GM23338 (cell line): ENCODE measurements around the gene CXorf66.

ENCODE experiments used
- CREB1 ChIP-seq: fragments of 250-450 bp; sonication (Bioruptor Pico); IDR thresholded peaks from 2 replicates; pipeline ENCODE4 v1.5.0; 2020; ENCODE audit warnings: low read depth, mild to moderate bottlenecking, moderate library complexity
- CTCF ChIP-seq, 2 experiments: fragments of 200-600 bp in 1 of 2; sonication (generic) in 1 of 2; conservative IDR thresholded peaks; 2 replicates each; pipeline versions ENCODE4 v1.5.1 to v1.6.1; 2016 to 2017; ENCODE audit warnings: antibody characterized with exemption in 2 of 2, low read depth in 2 of 2, mild to moderate bottlenecking in 2 of 2, moderate library complexity in 1 of 2
- EZH2 ChIP-seq: fragments of 200-600 bp; sonication (generic); IDR thresholded peaks from one replicate; pipeline ENCODE4 v1.8.0; 2017; ENCODE audit warnings: antibody characterized with exemption, mild to moderate bottlenecking, low read depth; ENCODE audit not compliant: unreplicated experiment
- EZH2phosphoT487 ChIP-seq: fragments of 200-600 bp; sonication (generic); IDR thresholded peaks from one replicate; pipeline ENCODE4 v1.8.1; 2018; ENCODE audit warnings: antibody characterized with exemption; ENCODE audit not compliant: unreplicated experiment
- JUNB ChIP-seq: IDR thresholded peaks from one replicate; pipeline ENCODE4 v1.6.1; 2016; ENCODE audit warnings: antibody characterized with exemption; ENCODE audit not compliant: unreplicated experiment
- POLR2AphosphoS5 ChIP-seq: IDR thresholded peaks from 2 replicates; pipeline ENCODE4 v1.6.1; 2016; ENCODE audit warnings: antibody characterized with exemption, low read depth
- STAT1 ChIP-seq: IDR thresholded peaks from one replicate; pipeline ENCODE4 v1.6.1; 2016; ENCODE audit warnings: antibody characterized with exemption; ENCODE audit not compliant: unreplicated experiment
- ZNF114 ChIP-seq: fragments of 250-450 bp; sonication (Bioruptor Pico); IDR thresholded peaks from 2 replicates; pipeline ENCODE4 v1.5.0; 2020; ENCODE audit warnings: mild to moderate bottlenecking, moderate library complexity
- TF ChIP-seq, protein P1 (sequence below): IDR thresholded peaks from one replicate; pipeline ENCODE4 v1.6.1; 2018; ENCODE audit warnings: antibody characterized with exemption; ENCODE audit not compliant: unreplicated experiment

DNA sequence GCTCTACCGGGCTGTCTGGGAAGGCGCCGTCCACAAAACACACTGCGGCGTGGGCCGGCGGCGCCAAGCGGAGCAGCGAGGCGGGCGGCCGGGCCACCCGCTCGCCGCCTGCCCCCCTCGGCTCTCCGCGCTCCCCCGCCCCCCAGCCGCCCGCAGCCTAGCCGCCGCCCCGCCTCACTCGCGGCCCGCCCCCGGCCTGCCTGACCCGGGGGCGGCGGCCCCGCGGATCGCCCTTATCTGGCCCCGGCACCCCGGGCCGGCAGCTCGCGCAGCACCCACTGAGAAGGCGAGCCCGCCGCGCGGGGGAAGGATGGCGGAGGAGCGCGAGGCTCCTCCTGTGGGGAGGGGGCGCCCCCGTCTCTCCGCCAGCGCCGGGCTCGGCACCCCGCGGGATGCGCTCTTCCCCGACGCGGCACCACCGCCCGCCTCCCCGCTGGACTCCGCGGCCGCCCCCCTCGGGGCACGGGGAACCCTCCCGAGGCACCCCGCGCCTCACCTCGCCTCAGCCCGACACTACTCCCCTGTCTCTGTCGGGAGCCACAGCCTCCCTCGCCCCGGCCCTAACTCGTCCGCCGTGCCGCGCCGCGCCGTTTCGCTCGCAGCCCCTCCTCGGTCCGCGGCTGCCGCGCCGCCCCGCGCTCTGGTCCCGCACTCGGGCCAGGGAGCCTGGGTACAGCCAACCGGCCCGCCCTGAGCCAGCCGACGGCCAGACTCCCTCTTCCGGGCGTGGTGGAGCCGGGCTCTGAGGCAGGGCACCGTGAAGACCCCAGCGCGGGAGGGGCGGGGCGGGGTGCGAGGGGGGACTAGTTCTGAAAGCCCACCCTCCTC is 33.0 kb downstream of the CXorf66 start:
- TF ChIP-seq, protein P1, sequence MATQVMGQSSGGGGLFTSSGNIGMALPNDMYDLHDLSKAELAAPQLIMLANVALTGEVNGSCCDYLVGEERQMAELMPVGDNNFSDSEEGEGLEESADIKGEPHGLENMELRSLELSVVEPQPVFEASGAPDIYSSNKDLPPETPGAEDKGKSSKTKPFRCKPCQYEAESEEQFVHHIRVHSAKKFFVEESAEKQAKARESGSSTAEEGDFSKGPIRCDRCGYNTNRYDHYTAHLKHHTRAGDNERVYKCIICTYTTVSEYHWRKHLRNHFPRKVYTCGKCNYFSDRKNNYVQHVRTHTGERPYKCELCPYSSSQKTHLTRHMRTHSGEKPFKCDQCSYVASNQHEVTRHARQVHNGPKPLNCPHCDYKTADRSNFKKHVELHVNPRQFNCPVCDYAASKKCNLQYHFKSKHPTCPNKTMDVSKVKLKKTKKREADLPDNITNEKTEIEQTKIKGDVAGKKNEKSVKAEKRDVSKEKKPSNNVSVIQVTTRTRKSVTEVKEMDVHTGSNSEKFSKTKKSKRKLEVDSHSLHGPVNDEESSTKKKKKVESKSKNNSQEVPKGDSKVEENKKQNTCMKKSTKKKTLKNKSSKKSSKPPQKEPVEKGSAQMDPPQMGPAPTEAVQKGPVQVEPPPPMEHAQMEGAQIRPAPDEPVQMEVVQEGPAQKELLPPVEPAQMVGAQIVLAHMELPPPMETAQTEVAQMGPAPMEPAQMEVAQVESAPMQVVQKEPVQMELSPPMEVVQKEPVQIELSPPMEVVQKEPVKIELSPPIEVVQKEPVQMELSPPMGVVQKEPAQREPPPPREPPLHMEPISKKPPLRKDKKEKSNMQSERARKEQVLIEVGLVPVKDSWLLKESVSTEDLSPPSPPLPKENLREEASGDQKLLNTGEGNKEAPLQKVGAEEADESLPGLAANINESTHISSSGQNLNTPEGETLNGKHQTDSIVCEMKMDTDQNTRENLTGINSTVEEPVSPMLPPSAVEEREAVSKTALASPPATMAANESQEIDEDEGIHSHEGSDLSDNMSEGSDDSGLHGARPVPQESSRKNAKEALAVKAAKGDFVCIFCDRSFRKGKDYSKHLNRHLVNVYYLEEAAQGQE, result no peak
- TF ChIP-seq EZH2phosphoT487, result no peak
- TF ChIP-seq ZNF114 (CRISPR knock-in tag), result no peak
- no peak for TF ChIP-seq CTCF (conservative IDR thresholded peaks at IDR 0.05; ENCODE audit: low read depth in 2 of 2)
- TF ChIP-seq CREB1 (CRISPR knock-in tag), result no peak
- TF ChIP-seq EZH2, result no peak
- TF ChIP-seq POLR2AphosphoS5, result no peak
- no peak for TF ChIP-seq JUNB
- no peak for TF ChIP-seq STAT1
